ENCODE measurements around the gene METTL15.
"Not testable (repeated sequence)": the region's sequence is repeated elsewhere in the genome, so short reads cannot be mapped to it uniquely, and the experiment has no call there.

The METTL15 gene

GRCh38 chr11:28343304-28344233, 235.4 kb downstream of the METTL15 start:
- Mint-ChIP-seq H3K9me3 (peaks cover 10% of the 10 kb centered on the region), H3K27me3 (no peaks in the 10 kb centered on the region), H3K4me3 (no peak overlapping the region), H3K36me3 (no peaks in the 10 kb centered on the region), H3K27ac (no peak overlapping the region), H3K4me1 (no peaks in the 10 kb centered on the region)
- no peak for ATAC-seq

- Mint-ChIP-seq H3K4me1 (no peaks in the 10 kb centered on the region), H3K9me3 (no peaks in the 10 kb centered on the region), H3K27me3 (no peaks in the 10 kb centered on the region), H3K27ac (no peak overlapping the region), H3K36me3 (no peaks in the 10 kb centered on the region), H3K4me3 (no peak overlapping the region)
- ATAC-seq, result no peak
Measured at GRCh38 chr11:28346209-28346608, 238.0 kb downstream of the METTL15 start.

- H3K4me1 Mint-ChIP-seq, result no peaks in the 10 kb centered on the region
- H3K36me3 Mint-ChIP-seq, result no peaks in the 10 kb centered on the region
- no peak overlapping the region for H3K4me3 Mint-ChIP-seq
- no peaks in the 10 kb centered on the region for H3K27me3 Mint-ChIP-seq
- no peak for ATAC-seq
- H3K27ac Mint-ChIP-seq, result no peak overlapping the region
- no peaks in the 10 kb centered on the region for H3K9me3 Mint-ChIP-seq
Measured at GRCh38 chr11:28346721-28347120, 238.5 kb downstream of the METTL15 start.

- H3K27me3 Mint-ChIP-seq, result no peaks in the 10 kb centered on the region
- H3K9me3 Mint-ChIP-seq, result no peaks in the 10 kb centered on the region
- no peak for ATAC-seq
- no peak overlapping the region for H3K4me3 Mint-ChIP-seq
- H3K4me1 Mint-ChIP-seq, result no peaks in the 10 kb centered on the region
- no peak overlapping the region for H3K27ac Mint-ChIP-seq
- no peaks in the 10 kb centered on the region for H3K36me3 Mint-ChIP-seq
Measured at GRCh38 chr11:28347371-28347770, 239.2 kb downstream of the METTL15 start.

- no peaks in the 10 kb centered on the region for H3K27me3 Mint-ChIP-seq
- no peak for ATAC-seq
- no peaks in the 10 kb centered on the region for H3K36me3 Mint-ChIP-seq
- no peak overlapping the region for H3K27ac Mint-ChIP-seq
- H3K4me1 Mint-ChIP-seq, result no peaks in the 10 kb centered on the region
- no peak overlapping the region for H3K4me3 Mint-ChIP-seq
- H3K9me3 Mint-ChIP-seq, result no peaks in the 10 kb centered on the region
Measured at GRCh38 chr11:28350216-28350615, 242.0 kb downstream of the METTL15 start.

GRCh38 chr11:28353991-28354390, 245.8 kb downstream of the METTL15 start:
- H3K27me3 Mint-ChIP-seq, result no peaks in the 10 kb centered on the region
- H3K4me3 Mint-ChIP-seq, result no peak overlapping the region
- H3K36me3 Mint-ChIP-seq, result no peaks in the 10 kb centered on the region
- no peaks in the 10 kb centered on the region for H3K9me3 Mint-ChIP-seq
- ATAC-seq, result no peak
- no peak overlapping the region for H3K27ac Mint-ChIP-seq
- H3K4me1 Mint-ChIP-seq, result no peaks in the 10 kb centered on the region

- Mint-ChIP-seq H3K4me1 (no peaks in the 10 kb centered on the region), H3K9me3 (peaks cover 22% of the 10 kb centered on the region), H3K27me3 (no peaks in the 10 kb centered on the region), H3K27ac (no peak overlapping the region), H3K36me3 (peaks cover 29% of the 10 kb centered on the region), H3K4me3 (no peak overlapping the region)
- no peak for ATAC-seq
Measured at GRCh38 chr11:28366549-28367346, 258.6 kb downstream of the METTL15 start.

GRCh38 chr11:28378095-28378494, 269.9 kb downstream of the METTL15 start:
- not testable (repeated sequence) for ATAC-seq, H3K4me3 Mint-ChIP-seq, H3K36me3 Mint-ChIP-seq, H3K27ac Mint-ChIP-seq, H3K27me3 Mint-ChIP-seq, H3K4me1 Mint-ChIP-seq
- H3K9me3 Mint-ChIP-seq, result peaks cover 12% of the 10 kb centered on the region
